Nephron progenitor cell (in vitro differentiated cells): ENCODE data around the gene RNF217.

ENCODE experiments used
- DNase-seq: peaks from one replicate; pipeline ENCODE4 v3.0.0; 2021
- H3K27ac Mint-ChIP-seq: 2 replicates; pipeline ENCODE4 v1.8.0; 2021; ENCODE audit warnings: mild to moderate bottlenecking, moderate library complexity, mixed read lengths
- H3K27me3 Mint-ChIP-seq: 2 replicates; pipeline ENCODE4 v1.8.0; 2021; ENCODE audit warnings: mild to moderate bottlenecking, low read depth, mixed read lengths; ENCODE audit not compliant: poor library complexity
- H3K36me3 Mint-ChIP-seq: 2 replicates; pipeline ENCODE4 v1.8.0; 2021; ENCODE audit warnings: low read depth, mixed read lengths
- H3K4me1 Mint-ChIP-seq: 2 replicates; pipeline ENCODE4 v1.8.0; 2021; ENCODE audit warnings: mixed read lengths
- H3K4me3 Mint-ChIP-seq: 2 replicates; pipeline ENCODE4 v1.8.0; 2021; ENCODE audit warnings: mild to moderate bottlenecking, moderate library complexity, mixed read lengths
- H3K9me3 Mint-ChIP-seq: 2 replicates; pipeline ENCODE4 v1.8.0; 2021; ENCODE audit warnings: mild to moderate bottlenecking, moderate library complexity, mixed read lengths
- CTCF ChIP-seq: fragments of 200-600 bp; sonication (generic); IDR thresholded peaks from 2 replicates; pipeline ENCODE4 v1.5.0; 2021; ENCODE audit warnings: antibody characterized with exemption

Gene RNF217

GRCh38 chr6:124949706-124950105, 12.5 kb upstream of the RNF217 start:
- Mint-ChIP-seq H3K27me3 (no peaks in the 10 kb centered on the region), H3K4me3 (no peak overlapping the region), H3K9me3 (peaks cover 6% of the 10 kb centered on the region), H3K36me3 (peaks cover 11% of the 10 kb centered on the region), H3K4me1 (no peaks in the 10 kb centered on the region), H3K27ac (no peak overlapping the region)
- DNase-seq, result no peak
- TF ChIP-seq CTCF, result no peak

GRCh38 chr6:124953808-124954207, 8.4 kb upstream of the RNF217 start:
- Mint-ChIP-seq H3K36me3 (no peaks in the 10 kb centered on the region), H3K27me3 (no peaks in the 10 kb centered on the region), H3K27ac (no peak overlapping the region), H3K9me3 (peaks cover 3% of the 10 kb centered on the region), H3K4me1 (no peaks in the 10 kb centered on the region), H3K4me3 (no peak overlapping the region)
- DNase-seq, result no peak
- TF ChIP-seq CTCF, result no peak

- Mint-ChIP-seq H3K27ac (no peak overlapping the region), H3K9me3 (peaks cover 3% of the 10 kb centered on the region), H3K4me3 (no peak overlapping the region), H3K4me1 (peaks cover 2% of the 10 kb centered on the region), H3K36me3 (no peaks in the 10 kb centered on the region), H3K27me3 (no peaks in the 10 kb centered on the region)
- no peak for DNase-seq
- TF ChIP-seq CTCF, result no peak
Measured at GRCh38 chr6:124955108-124955856, 7.0 kb upstream of the RNF217 start.

- no peak overlapping the region for H3K27ac Mint-ChIP-seq
- no peaks in the 10 kb centered on the region for H3K27me3 Mint-ChIP-seq
- H3K9me3 Mint-ChIP-seq, result peaks cover 3% of the 10 kb centered on the region
- H3K4me3 Mint-ChIP-seq, result no peak overlapping the region
- peaks cover 9% of the 10 kb centered on the region for H3K4me1 Mint-ChIP-seq
- no peaks in the 10 kb centered on the region for H3K36me3 Mint-ChIP-seq
- no peak for TF ChIP-seq CTCF
- no peak for DNase-seq
Measured at GRCh38 chr6:124956018-124956417, 6.2 kb upstream of the RNF217 start.

- Mint-ChIP-seq H3K4me3 (no peak overlapping the region), H3K36me3 (no peaks in the 10 kb centered on the region), H3K4me1 (peaks cover 16% of the 10 kb centered on the region), H3K9me3 (no peaks in the 10 kb centered on the region), H3K27ac (no peak overlapping the region), H3K27me3 (no peaks in the 10 kb centered on the region)
- no peak for TF ChIP-seq CTCF
- DNase-seq, result no peak
Measured at GRCh38 chr6:124958149-124958548, 4.1 kb upstream of the RNF217 start.

- H3K27me3 Mint-ChIP-seq, result no peaks in the 10 kb centered on the region
- no peaks in the 10 kb centered on the region for H3K36me3 Mint-ChIP-seq
- no peak overlapping the region for H3K4me3 Mint-ChIP-seq
- no peak for DNase-seq
- no peak overlapping the region for H3K27ac Mint-ChIP-seq
- TF ChIP-seq CTCF, result no peak
- H3K9me3 Mint-ChIP-seq, result no peaks in the 10 kb centered on the region
- peaks cover 23% of the 10 kb centered on the region for H3K4me1 Mint-ChIP-seq
Measured at GRCh38 chr6:124958759-124959354, 3.4 kb upstream of the RNF217 start.
